HFF-Myc (cell line): ENCODE measurements around the gene CXorf58.
"Not testable (repeated sequence)": the region's sequence is repeated elsewhere in the genome, so short reads cannot be mapped to it uniquely, and the experiment has no call there.

ENCODE experiments used
- DNase-seq: peaks from one replicate; pipeline ENCODE4 v3.0.0-alpha.2; 2011; ENCODE audit warnings: low read depth; ENCODE audit errors: extremely low read depth
- H3K4me3 ChIP-seq: replicated peaks from 2 replicates; pipeline ENCODE4 v1.5.1; 2011; ENCODE audit warnings: low read depth, mild to moderate bottlenecking, control low read depth, low read length
- TF ChIP-seq, protein P1 (sequence below): IDR thresholded peaks from 2 replicates; pipeline ENCODE4 v1.5.1; 2012; ENCODE audit warnings: mild to moderate bottlenecking, low read depth, low read length, control low read depth; ENCODE audit errors: missing control alignments

The CXorf58 gene

DNA sequence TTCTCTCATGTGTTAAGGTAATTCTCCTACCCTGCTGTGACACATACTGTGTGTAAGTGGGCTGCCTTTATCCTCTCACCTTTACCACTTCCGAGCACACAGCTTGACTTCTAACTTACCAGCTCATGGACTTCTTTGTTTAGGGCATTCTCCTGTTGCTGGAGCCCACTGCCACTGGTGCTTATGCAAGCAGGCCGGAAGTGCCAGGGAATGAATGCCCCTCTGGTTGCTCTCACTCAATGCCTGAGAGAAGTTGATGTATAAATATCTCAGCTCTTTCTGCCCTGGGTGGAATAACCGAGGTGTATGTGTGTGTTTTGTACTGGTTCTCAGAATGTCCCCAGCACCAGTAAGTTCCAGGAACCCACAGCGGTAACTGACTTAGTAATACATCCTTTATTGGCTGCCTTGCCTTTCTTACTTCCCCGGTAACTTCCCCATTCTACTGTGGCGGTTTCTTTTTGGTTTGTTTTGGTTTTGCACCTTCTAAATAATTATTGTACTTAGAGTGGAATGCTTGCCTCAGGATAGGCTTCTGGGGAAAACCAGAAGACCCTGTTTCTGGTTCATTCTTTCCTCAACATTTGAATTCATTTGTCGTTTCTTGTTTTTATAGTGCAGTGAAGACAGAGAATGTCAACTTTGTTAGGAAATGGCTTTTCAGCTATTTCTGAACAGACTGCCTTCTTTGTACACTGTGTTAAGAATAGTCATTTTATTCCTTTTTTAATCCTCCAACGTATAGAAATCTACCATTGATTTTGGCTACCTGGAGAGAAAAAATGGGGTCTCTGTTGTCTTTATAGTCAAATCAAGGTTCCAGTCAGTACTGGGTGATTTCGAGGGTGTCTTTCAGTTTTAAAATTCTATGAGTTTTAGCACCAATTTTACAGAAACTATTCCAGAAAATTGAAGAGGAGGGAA, 45.4 kb downstream of the CXorf58 start:
- no peak overlapping the region for H3K4me3 ChIP-seq
- TF ChIP-seq, protein P1, sequence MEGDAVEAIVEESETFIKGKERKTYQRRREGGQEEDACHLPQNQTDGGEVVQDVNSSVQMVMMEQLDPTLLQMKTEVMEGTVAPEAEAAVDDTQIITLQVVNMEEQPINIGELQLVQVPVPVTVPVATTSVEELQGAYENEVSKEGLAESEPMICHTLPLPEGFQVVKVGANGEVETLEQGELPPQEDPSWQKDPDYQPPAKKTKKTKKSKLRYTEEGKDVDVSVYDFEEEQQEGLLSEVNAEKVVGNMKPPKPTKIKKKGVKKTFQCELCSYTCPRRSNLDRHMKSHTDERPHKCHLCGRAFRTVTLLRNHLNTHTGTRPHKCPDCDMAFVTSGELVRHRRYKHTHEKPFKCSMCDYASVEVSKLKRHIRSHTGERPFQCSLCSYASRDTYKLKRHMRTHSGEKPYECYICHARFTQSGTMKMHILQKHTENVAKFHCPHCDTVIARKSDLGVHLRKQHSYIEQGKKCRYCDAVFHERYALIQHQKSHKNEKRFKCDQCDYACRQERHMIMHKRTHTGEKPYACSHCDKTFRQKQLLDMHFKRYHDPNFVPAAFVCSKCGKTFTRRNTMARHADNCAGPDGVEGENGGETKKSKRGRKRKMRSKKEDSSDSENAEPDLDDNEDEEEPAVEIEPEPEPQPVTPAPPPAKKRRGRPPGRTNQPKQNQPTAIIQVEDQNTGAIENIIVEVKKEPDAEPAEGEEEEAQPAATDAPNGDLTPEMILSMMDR = no peak
- no peak for DNase-seq

DNA sequence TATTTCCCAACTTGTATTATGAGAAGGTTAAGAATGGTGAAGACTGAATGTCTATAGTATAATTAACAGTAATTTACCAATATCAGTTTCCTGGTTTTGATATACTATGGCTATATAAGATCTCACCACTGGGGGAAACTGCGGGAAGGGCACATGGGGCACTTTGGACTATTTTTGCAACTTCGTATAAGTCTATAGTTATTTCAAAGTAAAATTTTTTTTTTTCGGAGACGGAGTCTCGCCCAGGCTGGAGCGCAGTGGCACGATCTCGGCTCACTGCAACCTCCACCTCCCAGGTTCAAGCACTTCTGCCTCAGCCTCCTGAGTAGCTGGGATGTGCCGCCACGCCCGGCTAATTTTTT, 46.1 kb downstream of the CXorf58 start:
- H3K4me3 ChIP-seq = no peak overlapping the region
- TF ChIP-seq, protein P1 = no peak
- no peak for DNase-seq

GRCh38 chrX:23954396-23954795, 46.6 kb downstream of the CXorf58 start:
- no peak for DNase-seq

GRCh38 chrX:23959781-23960180, 52.0 kb downstream of the CXorf58 start:
- TF ChIP-seq, protein P1 = no peak
- no peak for DNase-seq
- H3K4me3 ChIP-seq = no peak overlapping the region

More at GRCh38 chrX:23954396-23954795, 46.6 kb downstream of the CXorf58 start:
- H3K4me3 ChIP-seq = no peak overlapping the region
- TF ChIP-seq, protein P1 = no peak

- TF ChIP-seq, protein P1 = no peak
- DNase-seq = no peak
- no peak overlapping the region for H3K4me3 ChIP-seq
These were observed 56.4 kb downstream of the CXorf58 start for GRCh38 chrX:23964191-23964590.

DNA sequence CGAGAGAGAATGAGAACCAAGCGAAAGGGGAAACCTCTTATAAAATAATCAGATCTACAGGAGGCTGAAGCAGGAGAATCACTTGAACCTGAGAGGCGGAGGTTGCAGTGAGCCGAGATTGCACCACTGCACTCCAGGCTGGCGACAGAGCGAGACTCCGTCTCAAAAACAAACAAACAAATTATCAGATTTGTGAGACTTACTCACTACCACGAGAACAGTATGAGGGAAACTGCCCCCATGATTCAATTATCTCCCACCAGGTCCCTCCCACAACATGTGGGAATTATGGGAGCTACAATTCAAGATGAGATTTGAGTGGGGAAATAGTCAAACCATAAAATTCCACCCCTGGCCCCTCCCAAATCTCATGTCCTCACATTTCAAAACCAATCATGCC, 57.8 kb downstream of the CXorf58 start:
- not testable (repeated sequence) for DNase-seq, H3K4me3 ChIP-seq

GRCh38 chrX:23978491-23978890, 70.7 kb downstream of the CXorf58 start:
- H3K4me3 ChIP-seq = no peak overlapping the region
- DNase-seq = no peak
- TF ChIP-seq, protein P1 = no peak
